Measurements from ENCODE around the gene TTC21A.
A peak's percentile ranks its signal among the peaks of the same experiment; 100 is the strongest.

TTC21A gene

DNA sequence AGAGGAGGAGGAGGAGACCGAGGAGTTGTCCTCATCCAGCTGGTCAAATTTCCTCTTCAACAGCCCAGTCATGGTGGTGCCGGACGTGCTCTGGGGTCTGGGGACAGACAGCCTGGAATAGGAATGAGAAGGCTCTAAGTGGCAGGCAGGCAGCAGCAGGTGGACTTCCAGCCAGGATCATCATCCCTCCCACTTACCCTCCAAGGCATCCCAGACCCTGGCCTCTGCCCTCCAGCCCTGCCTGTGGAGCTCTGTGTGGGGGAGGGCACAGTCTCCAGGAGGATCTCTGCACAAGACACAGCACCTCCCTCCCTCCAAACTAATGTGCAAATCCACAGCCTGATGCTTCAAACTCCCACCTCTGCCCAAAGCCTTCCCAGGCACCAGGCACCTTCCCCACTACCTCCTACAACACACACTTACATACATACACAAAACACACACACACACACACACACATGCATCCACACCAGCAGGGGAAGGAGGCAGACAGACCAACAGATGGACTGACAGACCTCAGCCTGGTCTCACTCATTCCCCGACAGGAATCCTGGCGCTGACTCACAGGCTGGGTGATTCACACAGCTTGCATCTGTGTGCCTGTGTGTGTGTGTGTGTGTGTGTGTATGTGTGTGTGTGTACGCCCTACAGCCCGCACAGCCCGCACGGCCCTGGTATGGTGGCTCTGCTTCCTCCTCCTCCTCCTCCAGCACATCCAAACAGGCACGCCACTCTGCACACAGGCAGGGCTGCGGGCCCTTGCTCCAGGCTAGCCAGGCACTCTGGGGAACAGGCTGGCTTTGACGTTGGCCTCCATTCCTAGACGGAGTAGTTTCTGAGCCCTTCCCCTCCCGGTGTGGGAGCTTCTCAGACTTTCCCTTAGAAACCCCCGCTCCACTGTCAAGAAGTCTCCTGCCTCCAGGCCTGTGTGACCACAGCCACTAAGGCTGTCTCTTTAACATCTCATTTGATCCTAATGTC lies 39.4 kb downstream of the TTC21A start:
- H3K27ac Mint-ChIP-seq = peak overlapping the region; percentile 87

GRCh38 chr3:39147711-39148434 lies 40.4 kb downstream of the TTC21A start:
- peaks cover 84% of the 10 kb centered on the region for H3K4me1 Mint-ChIP-seq
- H3K27ac Mint-ChIP-seq = peak overlapping the region; percentile 87
- peaks cover 42% of the 10 kb centered on the region for H3K36me3 Mint-ChIP-seq
- peak; percentile 27 for ATAC-seq
- no peaks in the 10 kb centered on the region for H3K27me3 Mint-ChIP-seq
- H3K9me3 Mint-ChIP-seq = no peaks in the 10 kb centered on the region
- peak overlapping the region; percentile 71 for H3K4me3 Mint-ChIP-seq

More for the DNA sequence above, 39.4 kb downstream of the TTC21A start:
- Mint-ChIP-seq H3K4me3 (peak overlapping the region; percentile 71), H3K4me1 (peaks cover 87% of the 10 kb centered on the region), H3K9me3 (no peaks in the 10 kb centered on the region), H3K36me3 (peaks cover 43% of the 10 kb centered on the region), H3K27me3 (no peaks in the 10 kb centered on the region)
- peak; percentile 69 for ATAC-seq

DNA sequence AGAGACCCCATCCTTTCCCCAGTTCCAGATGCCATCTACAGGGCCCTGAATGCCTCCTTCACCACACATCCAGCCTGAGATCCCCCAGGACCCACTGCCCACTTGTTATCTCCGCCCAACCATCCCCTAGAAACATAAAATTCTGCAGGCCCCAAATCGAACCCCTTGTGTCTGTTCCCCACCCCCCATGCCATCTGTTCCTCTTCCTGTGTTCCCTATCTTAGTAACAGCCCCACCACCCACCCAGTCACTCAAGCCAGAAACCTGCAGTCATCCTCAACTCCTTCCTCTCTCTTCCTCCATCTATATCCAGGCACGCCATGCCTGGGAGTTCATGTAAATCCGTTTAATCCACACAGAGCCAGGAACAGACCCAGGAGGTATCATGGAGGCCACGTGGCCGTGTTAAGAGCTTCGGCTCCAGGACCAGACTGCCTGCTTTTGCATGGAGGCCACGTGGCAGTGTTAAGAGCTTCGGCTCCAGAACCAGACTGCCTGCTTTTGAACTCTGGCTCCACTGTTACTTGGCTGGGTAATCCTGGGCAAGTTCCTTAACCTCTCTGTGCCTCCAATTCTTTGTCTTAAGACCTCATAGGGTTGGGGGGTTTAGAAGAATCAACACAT lies 41.1 kb downstream of the TTC21A start:
- Mint-ChIP-seq H3K4me1 (peaks cover 77% of the 10 kb centered on the region), H3K9me3 (no peaks in the 10 kb centered on the region), H3K27me3 (no peaks in the 10 kb centered on the region), H3K4me3 (peak overlapping the region; percentile 71), H3K27ac (peak overlapping the region; percentile 87), H3K36me3 (peaks cover 40% of the 10 kb centered on the region)
- no peak for ATAC-seq

GRCh38 chr3:39149059-39149455 lies 41.6 kb downstream of the TTC21A start:
- Mint-ChIP-seq H3K36me3 (peaks cover 35% of the 10 kb centered on the region), H3K4me3 (peak overlapping the region; percentile 71)

GRCh38 chr3:39149498-39150147 lies 42.1 kb downstream of the TTC21A start:
- Mint-ChIP-seq H3K36me3 (peaks cover 30% of the 10 kb centered on the region), H3K27ac (peak overlapping the region; percentile 87), H3K9me3 (no peaks in the 10 kb centered on the region), H3K4me1 (peaks cover 77% of the 10 kb centered on the region), H3K4me3 (peak overlapping the region; percentile 36), H3K27me3 (no peaks in the 10 kb centered on the region)
- no peak for ATAC-seq

More at GRCh38 chr3:39149059-39149455, 41.6 kb downstream of the TTC21A start:
- Mint-ChIP-seq H3K27me3 (no peaks in the 10 kb centered on the region), H3K4me1 (peaks cover 76% of the 10 kb centered on the region), H3K9me3 (no peaks in the 10 kb centered on the region), H3K27ac (peak overlapping the region; percentile 87)
- no peak for ATAC-seq

DNA sequence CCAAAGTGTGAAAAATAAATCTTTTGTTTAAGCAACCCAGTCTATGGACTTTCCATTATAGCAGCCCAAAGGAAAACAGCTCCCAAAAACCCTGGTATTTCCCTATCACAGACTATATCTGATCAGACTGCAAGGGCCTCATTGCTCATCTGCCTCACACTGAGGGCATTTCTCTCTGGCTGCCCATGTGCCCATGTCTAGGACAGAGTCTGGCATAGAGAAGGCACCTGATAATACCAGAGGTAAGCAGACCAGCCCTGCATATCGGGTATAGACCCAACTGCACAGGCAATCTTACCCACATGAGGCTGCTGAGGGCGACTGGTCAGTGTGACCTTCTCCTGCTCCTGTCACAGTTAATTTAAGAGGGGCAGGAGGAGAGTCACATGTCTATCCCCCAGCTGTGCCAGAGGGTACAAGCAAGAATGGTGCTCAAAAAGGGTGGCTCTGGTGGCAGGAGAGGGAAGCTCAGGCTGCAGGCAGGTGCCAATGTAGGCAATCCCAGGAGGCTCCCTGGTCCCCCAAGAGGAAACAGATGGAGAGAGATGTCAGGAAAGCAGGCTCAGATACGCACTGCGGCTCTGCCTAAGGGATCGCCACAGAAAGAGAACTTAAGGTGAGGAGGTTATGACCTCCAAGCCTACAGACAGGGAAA lies 42.8 kb downstream of the TTC21A start:
- Mint-ChIP-seq H3K4me3 (peak overlapping the region; percentile 87), H3K4me1 (peaks cover 77% of the 10 kb centered on the region), H3K9me3 (no peaks in the 10 kb centered on the region), H3K36me3 (peaks cover 26% of the 10 kb centered on the region), H3K27me3 (no peaks in the 10 kb centered on the region), H3K27ac (peak overlapping the region; percentile 87)
- no peak for ATAC-seq

DNA sequence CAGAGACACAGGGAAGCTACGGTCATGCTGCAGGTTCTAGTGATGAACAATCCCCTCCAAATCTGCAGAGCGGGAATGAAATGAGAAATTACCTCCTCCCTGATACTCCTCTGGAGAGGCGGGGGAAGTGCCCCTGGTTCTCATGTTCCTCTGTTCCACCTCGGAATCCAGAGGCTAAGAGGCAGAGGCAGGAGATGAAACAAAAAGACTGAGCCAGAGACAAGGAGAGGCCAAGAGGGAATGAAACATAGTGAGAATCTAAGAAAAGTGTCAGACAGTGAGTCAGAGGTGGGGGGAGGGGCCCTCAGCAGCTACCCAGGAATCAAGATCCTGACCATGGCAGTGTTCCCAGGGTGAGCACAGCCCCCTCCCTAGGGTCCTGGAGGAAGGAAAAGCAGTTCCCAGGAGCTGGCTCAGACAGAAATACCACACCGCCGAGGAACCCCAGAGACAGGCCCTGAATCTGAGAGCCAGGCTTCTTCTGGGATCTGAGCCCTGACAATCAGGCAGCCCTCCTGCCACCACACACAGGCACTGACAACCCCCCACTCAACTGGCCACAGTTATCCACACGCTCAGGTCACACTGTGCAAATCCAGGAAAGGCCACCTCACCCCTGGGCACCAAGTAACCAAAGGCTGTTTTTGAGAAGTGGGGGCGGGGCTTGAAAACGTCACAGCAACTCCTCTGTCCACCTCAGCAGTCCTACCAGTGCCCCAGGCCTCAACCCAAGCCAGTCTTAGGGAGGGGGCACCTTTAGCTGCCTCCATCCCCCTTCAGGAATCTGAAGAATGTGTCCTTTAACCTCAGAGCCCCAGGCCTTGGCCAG lies 43.5 kb downstream of the TTC21A start:
- H3K27ac Mint-ChIP-seq = peak overlapping the region; percentile 87
- no peak for ATAC-seq
- peaks cover 23% of the 10 kb centered on the region for H3K36me3 Mint-ChIP-seq

DNA sequence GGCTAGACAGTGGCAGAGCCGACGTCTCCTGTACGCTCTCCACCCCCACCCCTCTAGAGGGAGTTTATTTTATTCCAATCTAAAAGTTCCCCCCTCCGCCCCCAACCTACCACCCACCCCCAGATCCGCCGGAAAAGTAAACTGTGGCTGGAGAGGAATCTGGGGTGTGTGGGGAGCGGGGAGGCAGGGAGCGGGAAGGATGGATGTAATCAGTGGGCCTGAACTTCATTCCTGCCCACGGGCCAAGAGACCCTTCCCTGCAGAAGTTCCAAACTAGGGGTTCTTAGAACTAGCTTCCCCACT lies 46.4 kb downstream of the TTC21A start:
- Mint-ChIP-seq H3K36me3 (peaks cover 6% of the 10 kb centered on the region), H3K4me3 (peak overlapping the region; percentile 77), H3K27me3 (no peaks in the 10 kb centered on the region), H3K27ac (peak overlapping the region; percentile 86), H3K9me3 (no peaks in the 10 kb centered on the region), H3K4me1 (peaks cover 44% of the 10 kb centered on the region)
- ATAC-seq = no peak

More for the DNA sequence above, 43.5 kb downstream of the TTC21A start:
- no peaks in the 10 kb centered on the region for H3K9me3 Mint-ChIP-seq
- peak overlapping the region; percentile 87 for H3K4me3 Mint-ChIP-seq
- peaks cover 73% of the 10 kb centered on the region for H3K4me1 Mint-ChIP-seq
- no peaks in the 10 kb centered on the region for H3K27me3 Mint-ChIP-seq

GRCh38 chr3:39154280-39155021 lies 47.0 kb downstream of the TTC21A start:
- no peak for ATAC-seq
- Mint-ChIP-seq H3K9me3 (no peaks in the 10 kb centered on the region), H3K36me3 (peaks cover 6% of the 10 kb centered on the region), H3K27ac (peak overlapping the region; percentile 86), H3K27me3 (no peaks in the 10 kb centered on the region), H3K4me1 (peaks cover 38% of the 10 kb centered on the region), H3K4me3 (peak overlapping the region; percentile 77)

GRCh38 chr3:39156421-39156820 lies 48.9 kb downstream of the TTC21A start:
- peaks cover 19% of the 10 kb centered on the region for H3K4me1 Mint-ChIP-seq
- ATAC-seq = no peak
- peaks cover 6% of the 10 kb centered on the region for H3K36me3 Mint-ChIP-seq
- no peaks in the 10 kb centered on the region for H3K27me3 Mint-ChIP-seq
- H3K4me3 Mint-ChIP-seq = no peak overlapping the region
- no peaks in the 10 kb centered on the region for H3K9me3 Mint-ChIP-seq
- H3K27ac Mint-ChIP-seq = peak overlapping the region; percentile 13

DNA sequence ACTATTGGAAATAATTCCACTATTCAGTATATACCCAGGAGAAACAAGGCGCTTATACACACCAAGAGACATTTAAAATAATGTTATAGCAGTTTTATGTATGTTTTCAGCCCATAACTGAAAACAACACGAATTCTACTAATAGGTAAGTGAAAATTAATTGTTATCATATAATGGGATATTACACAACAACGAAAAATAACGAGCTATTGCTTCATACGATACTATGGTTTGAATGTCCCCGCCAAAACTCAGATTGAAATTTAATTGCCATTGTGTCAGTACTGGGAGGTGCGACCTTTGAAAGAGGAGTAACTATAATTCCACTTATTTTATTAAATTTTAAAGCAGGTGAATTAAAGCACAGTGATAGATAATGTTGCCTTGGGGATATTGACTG lies 49.9 kb downstream of the TTC21A start:
- Mint-ChIP-seq H3K36me3 (peaks cover under 1% of the 10 kb centered on the region), H3K4me3 (no peak overlapping the region), H3K27ac (no peak overlapping the region), H3K4me1 (peaks cover 9% of the 10 kb centered on the region), H3K9me3 (no peaks in the 10 kb centered on the region), H3K27me3 (no peaks in the 10 kb centered on the region)
- ATAC-seq = no peak

- no peaks in the 10 kb centered on the region for H3K36me3 Mint-ChIP-seq
- peaks cover under 1% of the 10 kb centered on the region for H3K9me3 Mint-ChIP-seq
- H3K27ac Mint-ChIP-seq = no peak overlapping the region
- ATAC-seq = no peak
- no peaks in the 10 kb centered on the region for H3K27me3 Mint-ChIP-seq
- H3K4me1 Mint-ChIP-seq = peaks cover 7% of the 10 kb centered on the region
- no peak overlapping the region for H3K4me3 Mint-ChIP-seq
Measured at GRCh38 chr3:39158148-39158715, 50.8 kb downstream of the TTC21A start.

DNA sequence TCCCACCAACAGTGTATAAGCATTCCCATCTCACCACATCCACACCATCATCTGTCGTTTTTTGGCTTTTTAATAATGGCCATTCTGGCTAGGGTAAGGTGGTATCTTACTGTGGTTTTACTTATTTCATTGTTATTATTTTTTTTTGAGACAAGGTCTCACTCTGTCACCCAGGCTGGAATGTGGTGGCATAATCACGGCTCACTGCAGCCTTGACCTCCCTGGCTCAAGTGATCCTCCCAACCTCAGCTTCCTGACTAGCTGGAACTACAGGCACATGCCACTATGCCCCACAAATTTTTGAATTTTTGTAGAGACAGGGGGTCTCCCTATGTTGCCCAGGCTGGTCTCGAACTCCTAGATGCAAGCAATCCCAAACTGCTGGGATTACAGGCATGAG lies 56.9 kb downstream of the TTC21A start:
- no peaks in the 10 kb centered on the region for H3K4me1 Mint-ChIP-seq
- no peaks in the 10 kb centered on the region for H3K27me3 Mint-ChIP-seq
- H3K36me3 Mint-ChIP-seq = no peaks in the 10 kb centered on the region
- no peak overlapping the region for H3K27ac Mint-ChIP-seq
- no peak overlapping the region for H3K4me3 Mint-ChIP-seq
- ATAC-seq = no peak
- H3K9me3 Mint-ChIP-seq = peaks cover 5% of the 10 kb centered on the region

Data from stimulated activated memory B cell treated with anti-CD40 and anti-IgM and Interleukin-4, amounts not matched to agents 10 μg/mL and 1 μg/mL and 100 μg/mL, for 72 hours (primary cell).